H1 (cell line): ENCODE data around the gene MAP1A. TPM values are rescaled to one million over a fixed set of nuclear protein-coding genes. Genes with fewer than 3 reads are reported as not detected.

ENCODE experiments used
- BCL11A ChIP-seq, 2 experiments: IDR thresholded peaks; one replicate each; pipeline ENCODE4 v1.6.1; 2011; ENCODE audit warnings: low read depth in 2 of 2, low read length in 2 of 2, mild to moderate bottlenecking in 2 of 2
- POU5F1 ChIP-seq: IDR thresholded peaks from 2 replicates; pipeline ENCODE4 v1.6.1; 2011; ENCODE audit warnings: low read depth, mild to moderate bottlenecking, low read length, moderate library complexity
- RAD21 ChIP-seq, 2 experiments: IDR thresholded peaks in 1 of 2; conservative IDR thresholded peaks in 1 of 2; 2 replicates each; pipeline ENCODE4 v1.6.1; 2011; ENCODE audit warnings: low read depth in 2 of 2, low read length in 2 of 2, improper control_type of control experiment in 1 of 2, inconsistent platforms in 1 of 2, mild to moderate bottlenecking in 1 of 2, moderate library complexity in 1 of 2
- RBBP5 ChIP-seq: IDR thresholded peaks from 2 replicates; pipeline ENCODE4 v1.7.1; 2012; ENCODE audit warnings: low read depth, mild to moderate bottlenecking, inconsistent platforms, low read length, moderate library complexity, borderline replicate concordance
- SAP30 ChIP-seq: fragments of 300-600 bp; sonication (generic); IDR thresholded peaks from 2 replicates; pipeline ENCODE4 v1.7.1; 2012; ENCODE audit warnings: low read length, moderate library complexity, mild to moderate bottlenecking, inconsistent platforms; ENCODE audit not compliant: insufficient read depth, insufficient replicate concordance
- SP2 ChIP-seq: IDR thresholded peaks from 2 replicates; pipeline ENCODE4 v1.6.1; 2012; ENCODE audit warnings: mild to moderate bottlenecking, low read length, inconsistent platforms
- TAF7 ChIP-seq: optimal IDR thresholded peaks from 2 replicates; pipeline ENCODE3; 2011; ENCODE audit warnings: low read depth, mild to moderate bottlenecking, inconsistent platforms, low read length, moderate library complexity, borderline replicate concordance
- polyA plus RNA-seq, 7 experiments: library from polyadenylated mRNA; depleted of rRNA in 3 of 7; stranded (reverse) in 5 of 7; unstranded in 2 of 7; fragments of >200 nt in 5 of 7; fragments of 200-250 nt in 2 of 7; gene quantifications; 1 replicate in 5 of 7; 2 replicates in 1 of 7; 4 replicates in 1 of 7; pipeline versions ENCODE4 v1.2.1 to v1.2.3, GENCODE V29; 2011 to 2013; ENCODE audit warnings: missing spikeins in 2 of 7, mixed read lengths in 2 of 7
- total RNA-seq: library from RNA; stranded (reverse); fragmentation: NEBNext Ultra II Directional; extraction: Animal tissue kit (Norgen Biotek cat#: 25700); gene quantifications from 2 replicates; pipeline ENCODE4 v1.2.1, GENCODE V29; 2021
- TF ChIP-seq, protein P1 (sequence below): IDR thresholded peaks from 2 replicates; pipeline ENCODE4 v1.6.1; 2012; ENCODE audit warnings: low read length, inconsistent platforms
- TF ChIP-seq, protein P2 (sequence below), 3 experiments: IDR thresholded peaks; 1 replicate in 2 of 3; 2 replicates in 1 of 3; pipeline versions ENCODE4 v1.5.1 to v1.6.1; 2011; ENCODE audit warnings: low read length in 3 of 3, mild to moderate bottlenecking in 3 of 3, inconsistent platforms in 2 of 3, low read depth in 1 of 3, moderate library complexity in 1 of 3; ENCODE audit not compliant: insufficient read depth in 1 of 3; ENCODE audit errors: control extremely low read depth in 1 of 3
- TF ChIP-seq, protein P3 (sequence below): IDR thresholded peaks from 2 replicates; pipeline ENCODE4 v1.6.1; 2012; ENCODE audit warnings: inconsistent platforms

Gene MAP1A
- total and polyA plus RNA-seq, 2 of the 8 experiments (the other 6 are each of a cell fraction or from before 2014, with no cell fraction given) = 0.80 to 2.4 TPM

DNA sequence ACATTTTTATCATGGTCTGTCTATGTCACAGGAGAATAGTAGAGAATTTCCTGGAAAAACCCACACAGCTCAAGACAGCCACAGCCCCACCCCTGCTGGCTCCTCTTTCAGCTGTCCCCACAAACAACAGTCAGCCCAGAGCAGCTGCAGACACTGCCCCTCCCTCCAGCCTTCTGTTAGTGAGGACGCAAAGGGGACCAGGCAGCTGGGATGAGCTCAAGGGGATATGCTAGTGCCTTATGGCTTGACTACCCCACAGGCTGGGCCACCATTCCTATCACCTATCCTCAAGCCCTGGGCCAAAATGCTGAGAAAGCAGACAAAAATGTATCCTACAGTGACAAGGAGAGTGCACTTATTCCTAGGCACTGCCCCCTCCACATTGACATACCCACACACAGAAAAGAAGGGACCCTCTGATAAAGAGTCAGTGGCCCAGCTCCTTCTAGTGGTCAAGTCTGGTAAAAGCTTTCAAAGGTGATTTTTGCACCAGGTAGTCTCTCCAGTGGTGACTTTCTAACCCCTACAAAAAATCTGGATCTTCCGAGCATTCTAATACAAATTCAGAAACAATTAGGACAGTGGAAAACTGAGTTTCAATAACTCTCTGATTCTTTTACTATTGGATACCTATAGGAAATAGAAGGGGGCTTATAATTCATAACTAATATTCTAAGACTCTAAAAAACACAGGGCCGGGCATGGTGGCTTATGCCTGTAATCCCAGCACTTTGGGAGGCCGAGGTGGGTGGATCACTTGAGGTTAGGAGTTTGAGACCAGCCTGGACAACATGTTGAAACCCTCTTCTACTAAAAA is 3.0 kb upstream of the MAP1A start (continued):
- TF ChIP-seq, protein P1, sequence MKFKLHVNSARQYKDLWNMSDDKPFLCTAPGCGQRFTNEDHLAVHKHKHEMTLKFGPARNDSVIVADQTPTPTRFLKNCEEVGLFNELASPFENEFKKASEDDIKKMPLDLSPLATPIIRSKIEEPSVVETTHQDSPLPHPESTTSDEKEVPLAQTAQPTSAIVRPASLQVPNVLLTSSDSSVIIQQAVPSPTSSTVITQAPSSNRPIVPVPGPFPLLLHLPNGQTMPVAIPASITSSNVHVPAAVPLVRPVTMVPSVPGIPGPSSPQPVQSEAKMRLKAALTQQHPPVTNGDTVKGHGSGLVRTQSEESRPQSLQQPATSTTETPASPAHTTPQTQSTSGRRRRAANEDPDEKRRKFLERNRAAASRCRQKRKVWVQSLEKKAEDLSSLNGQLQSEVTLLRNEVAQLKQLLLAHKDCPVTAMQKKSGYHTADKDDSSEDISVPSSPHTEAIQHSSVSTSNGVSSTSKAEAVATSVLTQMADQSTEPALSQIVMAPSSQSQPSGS = no peak
- TF ChIP-seq, protein P2, sequence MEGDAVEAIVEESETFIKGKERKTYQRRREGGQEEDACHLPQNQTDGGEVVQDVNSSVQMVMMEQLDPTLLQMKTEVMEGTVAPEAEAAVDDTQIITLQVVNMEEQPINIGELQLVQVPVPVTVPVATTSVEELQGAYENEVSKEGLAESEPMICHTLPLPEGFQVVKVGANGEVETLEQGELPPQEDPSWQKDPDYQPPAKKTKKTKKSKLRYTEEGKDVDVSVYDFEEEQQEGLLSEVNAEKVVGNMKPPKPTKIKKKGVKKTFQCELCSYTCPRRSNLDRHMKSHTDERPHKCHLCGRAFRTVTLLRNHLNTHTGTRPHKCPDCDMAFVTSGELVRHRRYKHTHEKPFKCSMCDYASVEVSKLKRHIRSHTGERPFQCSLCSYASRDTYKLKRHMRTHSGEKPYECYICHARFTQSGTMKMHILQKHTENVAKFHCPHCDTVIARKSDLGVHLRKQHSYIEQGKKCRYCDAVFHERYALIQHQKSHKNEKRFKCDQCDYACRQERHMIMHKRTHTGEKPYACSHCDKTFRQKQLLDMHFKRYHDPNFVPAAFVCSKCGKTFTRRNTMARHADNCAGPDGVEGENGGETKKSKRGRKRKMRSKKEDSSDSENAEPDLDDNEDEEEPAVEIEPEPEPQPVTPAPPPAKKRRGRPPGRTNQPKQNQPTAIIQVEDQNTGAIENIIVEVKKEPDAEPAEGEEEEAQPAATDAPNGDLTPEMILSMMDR (IDR thresholded peaks at IDR 0.05; ENCODE audit: control extremely low read depth in 1 of 3, insufficient read depth in 1 of 3, low read depth in 1 of 3, low read length in 3 of 3) = peak; percentile 4 to 75 (median 75)
- TF ChIP-seq SAP30 = no peak
- no peak for TF ChIP-seq SP2
- TF ChIP-seq BCL11A (IDR thresholded peaks at IDR 0.05; ENCODE audit: low read depth in 2 of 2, low read length in 2 of 2) = no peak
- TF ChIP-seq, protein P3, sequence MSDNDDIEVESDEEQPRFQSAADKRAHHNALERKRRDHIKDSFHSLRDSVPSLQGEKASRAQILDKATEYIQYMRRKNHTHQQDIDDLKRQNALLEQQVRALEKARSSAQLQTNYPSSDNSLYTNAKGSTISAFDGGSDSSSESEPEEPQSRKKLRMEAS = no peak
- TF ChIP-seq POU5F1 = no peak
- TF ChIP-seq RAD21 (IDR thresholded peaks at IDR 0.05 in 1 of 2, conservative IDR thresholded peaks at IDR 0.05 in 1 of 2; ENCODE audit: low read depth in 2 of 2, low read length in 2 of 2) = peak; percentile 80 to 86
- TF ChIP-seq TAF7 = no peak
- no peak for TF ChIP-seq RBBP5
